OCI-LY7 (cell line): ENCODE results near the gene ZC3H15.

ENCODE experiments used
- EZH2phosphoT487 ChIP-seq: fragments of 200-600 bp; sonication (generic); IDR thresholded peaks from 2 replicates; pipeline ENCODE4 v1.6.1; 2018; ENCODE audit warnings: low read depth, borderline replicate concordance, mild to moderate bottlenecking, mixed run types, antibody characterized with exemption, low read length, moderate library complexity, mixed read lengths
- TF ChIP-seq, protein P1 (sequence below): fragments of 200-600 bp; sonication (generic); conservative IDR thresholded peaks from 2 replicates; pipeline ENCODE4 v1.5.1; 2014; ENCODE audit warnings: mild to moderate bottlenecking, antibody characterized with exemption, low read length, moderate library complexity, mixed read lengths

DNA sequence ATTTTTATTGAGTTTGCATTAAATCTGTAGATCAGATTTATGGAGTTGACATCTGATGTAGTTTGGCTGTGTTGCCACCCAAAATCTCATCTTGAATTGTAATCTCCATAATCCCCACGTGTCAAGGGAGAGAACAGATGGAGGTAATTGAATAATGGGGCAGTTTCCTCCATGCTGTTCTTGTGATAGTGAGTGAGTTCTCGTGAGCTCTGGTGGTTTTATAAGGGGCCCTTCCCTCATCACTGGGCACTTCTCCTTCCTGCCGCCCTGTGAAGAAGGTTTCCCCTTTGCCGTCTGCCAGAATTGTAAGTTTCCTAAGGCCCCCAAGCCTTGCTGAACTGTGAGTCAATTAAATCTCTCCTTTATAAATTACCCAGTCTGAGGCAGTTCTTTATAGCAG lies 32.2 kb downstream of the ZC3H15 start:
- TF ChIP-seq, protein P1, sequence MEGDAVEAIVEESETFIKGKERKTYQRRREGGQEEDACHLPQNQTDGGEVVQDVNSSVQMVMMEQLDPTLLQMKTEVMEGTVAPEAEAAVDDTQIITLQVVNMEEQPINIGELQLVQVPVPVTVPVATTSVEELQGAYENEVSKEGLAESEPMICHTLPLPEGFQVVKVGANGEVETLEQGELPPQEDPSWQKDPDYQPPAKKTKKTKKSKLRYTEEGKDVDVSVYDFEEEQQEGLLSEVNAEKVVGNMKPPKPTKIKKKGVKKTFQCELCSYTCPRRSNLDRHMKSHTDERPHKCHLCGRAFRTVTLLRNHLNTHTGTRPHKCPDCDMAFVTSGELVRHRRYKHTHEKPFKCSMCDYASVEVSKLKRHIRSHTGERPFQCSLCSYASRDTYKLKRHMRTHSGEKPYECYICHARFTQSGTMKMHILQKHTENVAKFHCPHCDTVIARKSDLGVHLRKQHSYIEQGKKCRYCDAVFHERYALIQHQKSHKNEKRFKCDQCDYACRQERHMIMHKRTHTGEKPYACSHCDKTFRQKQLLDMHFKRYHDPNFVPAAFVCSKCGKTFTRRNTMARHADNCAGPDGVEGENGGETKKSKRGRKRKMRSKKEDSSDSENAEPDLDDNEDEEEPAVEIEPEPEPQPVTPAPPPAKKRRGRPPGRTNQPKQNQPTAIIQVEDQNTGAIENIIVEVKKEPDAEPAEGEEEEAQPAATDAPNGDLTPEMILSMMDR: no peak
- TF ChIP-seq EZH2phosphoT487: no peak
